NCI-H748 treated with DMSO at 0.1 percent for 48 hours (cell line): ENCODE measurements around the gene ABHD17A.

Source experiments
- DNase-seq: peaks from one replicate; lab custom pipeline; 2025; lab: John Stamatoyannopoulos, UW

The ABHD17A gene

DNA sequence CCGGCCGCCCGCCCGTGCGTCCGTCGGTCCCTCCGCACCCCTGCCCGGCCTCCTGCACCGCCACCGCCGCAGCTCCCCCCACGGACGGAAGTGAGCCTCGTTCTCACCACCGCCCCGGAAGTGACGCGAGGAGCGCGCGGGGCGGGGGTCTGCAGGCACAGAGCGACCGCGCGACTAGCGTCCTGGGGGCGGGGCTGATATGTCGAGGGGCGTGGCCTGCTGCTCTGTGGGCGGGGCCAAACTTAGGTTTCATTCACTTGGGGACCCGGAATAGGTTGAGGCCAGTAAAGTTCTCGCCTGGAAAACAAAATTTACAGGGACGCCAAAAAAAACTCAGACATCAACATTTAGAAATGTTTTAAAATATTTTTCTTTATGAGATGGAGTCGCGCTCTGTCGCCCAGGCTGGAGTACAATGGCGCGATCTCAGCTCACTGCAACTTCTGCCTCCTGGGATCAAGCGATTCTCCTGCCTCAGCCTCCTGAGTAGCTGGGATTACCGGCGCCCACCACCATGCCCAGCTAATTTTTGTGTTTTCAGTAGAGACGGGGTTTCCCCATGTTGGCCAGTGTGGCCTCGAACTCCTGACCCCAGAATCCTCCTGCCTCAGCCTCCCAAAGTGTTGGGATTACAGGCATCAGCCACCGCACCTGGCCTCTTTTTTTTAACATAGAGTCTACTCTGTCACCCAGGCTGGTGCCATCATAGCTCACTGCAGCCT is at the start of gene ABHD17A:
Gene ABHD17A (minus strand): TSS at position 99 of the 722 bp plus-strand sequence. CDS start 3,930 bp downstream, outside the sequence.
- peak; percentile 38 for DNase-seq

DNA sequence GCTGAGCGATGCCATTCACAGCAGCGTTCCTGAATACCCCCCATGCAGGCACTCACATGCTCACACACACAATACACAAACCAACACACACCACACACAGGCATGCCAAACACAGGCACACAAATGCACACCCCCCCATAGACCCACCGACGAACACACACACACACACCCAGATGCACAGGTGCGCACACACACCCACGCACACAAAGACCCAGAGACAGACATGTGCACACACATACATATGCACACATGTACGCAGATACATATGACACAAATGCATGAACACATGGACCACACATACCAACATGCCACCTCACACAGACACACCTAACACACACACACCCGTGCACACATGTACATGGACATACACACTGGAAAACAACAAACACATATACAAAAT is 48.6 kb upstream of the ABHD17A start:
- DNase-seq: no peak

DNA sequence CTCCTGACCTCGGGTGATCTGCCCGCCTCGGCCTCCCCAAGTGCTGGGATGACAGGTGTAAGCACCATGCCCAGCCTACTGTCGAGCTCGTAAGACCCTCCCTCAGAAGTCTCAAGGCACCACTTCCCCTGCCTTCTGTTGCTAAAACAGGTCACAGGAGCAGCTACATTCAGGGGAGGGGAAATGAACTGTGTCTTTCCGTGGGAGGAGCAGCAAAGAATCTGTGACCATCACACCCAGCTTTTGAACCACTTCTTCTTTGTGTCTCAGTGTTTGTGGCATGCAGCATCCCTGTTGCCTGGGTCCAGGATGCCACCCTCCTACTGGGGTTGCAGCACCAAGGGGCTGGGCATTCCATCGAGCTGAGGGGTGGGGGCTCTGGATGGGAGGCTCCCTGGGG is 47.9 kb upstream of the ABHD17A start:
- no peak for DNase-seq

DNA sequence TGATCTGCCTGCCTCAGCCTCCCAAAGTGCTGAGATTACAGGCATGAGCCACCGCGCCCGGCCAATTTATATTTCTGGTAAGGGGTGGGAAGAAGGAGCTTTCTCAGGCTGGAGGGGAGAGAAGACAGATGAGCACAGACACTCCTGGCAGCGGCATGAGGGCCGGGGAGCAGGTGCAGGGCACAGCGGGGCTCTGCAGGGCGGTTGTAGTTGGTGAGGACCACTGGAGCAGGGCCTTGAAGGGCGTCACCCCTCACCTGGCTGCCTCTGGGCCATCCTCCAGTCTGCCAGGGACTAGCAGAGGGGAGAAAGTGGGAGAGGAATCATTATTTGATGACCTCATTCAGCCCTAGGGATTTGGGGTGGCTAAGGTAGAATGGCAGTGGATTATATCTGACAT is 47.1 kb upstream of the ABHD17A start:
- DNase-seq: no peak

DNA sequence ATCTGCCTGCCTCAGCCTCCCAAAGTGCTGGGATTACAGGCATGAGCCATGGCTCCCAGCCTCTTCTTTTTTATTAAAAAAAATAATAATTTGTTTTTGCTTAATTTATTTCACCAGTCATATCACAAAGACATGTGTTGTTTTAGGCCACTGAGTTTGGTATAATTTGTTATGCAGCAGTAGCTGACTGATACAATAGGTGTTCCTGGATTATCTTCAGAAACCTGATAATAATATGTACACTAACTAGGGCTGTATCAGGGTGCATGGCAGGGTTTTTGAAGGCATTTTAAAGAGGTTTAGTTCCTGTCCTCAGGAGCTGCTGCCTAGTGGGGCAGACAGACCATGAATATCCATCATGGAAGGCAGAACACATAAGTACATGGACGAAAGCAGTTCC is 46.1 kb upstream of the ABHD17A start:
- DNase-seq: no peak

DNA sequence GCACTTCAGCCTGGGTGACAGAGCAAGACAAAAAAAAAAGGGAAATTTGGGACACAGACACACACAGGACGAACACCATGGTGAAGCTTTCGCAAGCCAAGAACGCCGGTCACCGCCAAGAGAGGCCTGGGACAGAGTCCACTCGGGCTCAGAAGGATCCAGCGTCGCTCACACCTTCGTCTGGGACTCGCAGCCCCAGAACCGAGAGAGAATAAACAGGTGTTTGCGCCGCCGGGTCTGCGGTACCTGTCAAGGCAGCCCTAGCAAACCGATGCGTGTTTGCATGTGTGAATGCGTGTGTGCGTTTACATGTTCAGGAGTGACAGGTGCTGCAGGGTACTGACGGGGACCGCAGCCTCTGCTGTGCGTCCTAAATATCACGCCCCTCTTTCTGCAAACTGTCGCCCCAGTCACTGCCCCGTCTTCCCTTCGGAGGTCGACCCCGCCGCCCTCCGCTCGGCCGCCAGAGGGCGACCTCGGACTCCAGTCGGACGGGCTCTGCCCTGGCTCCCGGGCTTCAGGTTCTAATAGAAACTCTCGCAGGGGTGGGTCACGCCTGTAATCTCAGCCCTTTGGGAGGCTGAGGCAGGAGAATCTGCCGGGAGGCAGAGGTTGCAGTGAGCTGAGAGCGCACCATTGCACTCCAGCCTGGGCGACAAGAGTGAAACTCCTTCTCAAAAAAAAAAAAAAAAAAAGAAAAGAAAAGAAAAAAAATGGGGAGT is 43.9 kb upstream of the ABHD17A start:
- peak; percentile 0 for DNase-seq

DNA sequence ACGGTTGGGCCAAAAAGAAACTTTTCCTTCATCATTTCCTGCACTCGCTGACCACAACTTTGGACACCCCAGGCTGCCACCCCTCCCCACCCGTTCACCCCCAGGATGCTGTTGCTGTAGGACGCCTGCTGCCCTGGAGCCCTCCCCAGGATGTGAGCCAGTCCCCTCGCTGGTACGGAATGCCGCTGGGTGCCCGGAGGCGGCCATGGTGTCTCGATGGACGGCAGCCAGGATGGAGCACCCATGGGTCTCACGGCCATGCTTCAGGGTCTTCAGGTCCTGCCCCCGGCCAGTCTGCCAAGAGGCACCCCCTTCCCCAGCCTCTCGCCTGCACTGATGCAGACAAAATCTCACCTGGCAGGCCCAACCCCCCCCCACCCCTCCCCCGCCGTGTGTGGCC is 40.2 kb upstream of the ABHD17A start:
- DNase-seq: no peak

DNA sequence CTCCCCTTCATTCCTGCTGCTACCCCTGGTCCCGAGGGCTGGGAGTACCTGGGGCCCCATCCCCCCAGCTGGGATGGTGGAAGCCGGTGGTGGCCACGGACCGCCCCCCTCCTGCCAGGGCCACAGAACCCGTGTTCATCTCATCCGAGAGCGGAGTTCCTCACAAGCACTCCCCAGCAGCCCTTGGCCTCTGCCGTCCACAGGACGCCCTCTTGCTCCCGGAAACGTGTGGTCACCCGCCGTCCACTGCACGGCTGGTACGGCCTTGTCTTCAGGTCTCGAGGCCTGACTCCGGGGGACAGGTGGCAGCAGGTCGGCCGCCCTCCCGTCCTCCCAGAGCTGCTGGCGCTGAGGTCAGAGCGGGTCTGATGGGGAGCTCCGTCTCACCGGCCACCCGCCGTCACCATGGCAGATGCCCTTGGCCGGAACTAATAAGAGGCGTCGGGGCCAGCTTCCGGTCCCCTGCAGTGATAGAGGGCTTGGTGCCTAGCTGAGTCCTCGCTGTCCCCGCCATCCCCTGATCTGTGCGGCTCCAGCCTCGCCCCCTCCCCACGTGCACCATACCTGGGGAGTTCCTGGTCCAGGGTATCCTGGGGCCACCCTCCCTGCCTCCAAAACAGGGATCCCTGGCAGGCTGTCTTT is 39.1 kb upstream of the ABHD17A start:
- DNase-seq: no peak

DNA sequence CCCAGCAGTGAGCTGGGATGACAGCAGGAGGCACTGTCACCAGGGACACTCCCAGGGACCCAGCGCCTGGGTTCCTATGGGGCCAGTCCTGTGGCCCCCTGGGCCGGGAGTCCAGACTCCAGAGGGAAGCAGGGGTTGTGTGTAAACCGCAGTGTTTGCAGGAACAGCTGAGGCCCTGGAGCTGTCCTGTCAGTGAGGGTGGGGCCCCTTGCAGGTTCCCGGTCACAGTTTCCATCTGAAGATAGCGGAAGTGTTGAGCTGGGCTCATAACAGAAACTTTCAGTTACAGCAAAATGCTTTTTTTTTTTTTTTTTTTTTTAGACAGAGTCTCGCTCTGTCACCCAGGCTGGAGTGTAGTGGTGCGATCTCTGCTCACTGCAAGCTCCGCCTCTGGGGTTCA is 38.0 kb upstream of the ABHD17A start:
- DNase-seq: no peak

DNA sequence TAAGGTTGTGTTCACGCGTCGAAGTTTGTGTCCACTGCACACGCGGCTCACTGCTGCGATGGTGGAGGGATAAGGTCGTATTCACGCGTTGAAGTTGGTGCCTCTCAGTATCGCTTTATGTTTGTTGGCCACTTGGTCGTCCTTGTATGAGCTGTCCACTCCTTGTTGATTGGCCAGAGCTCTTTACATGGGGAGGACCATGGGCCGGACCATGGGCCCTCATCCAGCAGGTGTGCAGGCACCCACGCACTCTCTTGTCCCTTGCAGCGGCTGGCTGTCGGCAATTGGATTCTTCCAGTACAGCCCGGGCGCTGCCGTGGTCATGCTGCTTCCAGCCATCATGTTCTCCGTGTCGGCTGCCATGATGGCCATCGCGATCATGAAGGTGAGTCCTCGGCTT is 37.5 kb upstream of the ABHD17A start:
- DNase-seq: no peak

DNA sequence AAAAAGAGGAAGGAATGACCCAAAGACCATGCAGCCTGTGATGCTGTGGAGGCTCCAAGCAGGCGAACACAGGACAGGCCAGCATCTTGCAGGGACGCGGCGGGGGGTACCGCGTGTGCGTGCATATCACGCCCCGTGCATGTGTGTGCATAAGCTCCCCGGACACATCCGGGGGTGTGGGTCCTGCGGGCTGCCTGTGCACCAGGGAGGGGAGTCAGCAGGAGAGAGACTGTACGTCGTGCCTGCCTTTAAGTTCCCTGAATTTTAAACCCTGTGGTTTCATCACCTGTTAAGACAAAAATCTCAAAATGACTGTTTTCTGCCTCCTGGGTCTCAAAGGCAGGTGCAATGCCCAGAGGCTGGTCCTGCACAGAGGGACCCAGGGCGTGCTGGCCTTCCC is 36.5 kb upstream of the ABHD17A start:
- no peak for DNase-seq

DNA sequence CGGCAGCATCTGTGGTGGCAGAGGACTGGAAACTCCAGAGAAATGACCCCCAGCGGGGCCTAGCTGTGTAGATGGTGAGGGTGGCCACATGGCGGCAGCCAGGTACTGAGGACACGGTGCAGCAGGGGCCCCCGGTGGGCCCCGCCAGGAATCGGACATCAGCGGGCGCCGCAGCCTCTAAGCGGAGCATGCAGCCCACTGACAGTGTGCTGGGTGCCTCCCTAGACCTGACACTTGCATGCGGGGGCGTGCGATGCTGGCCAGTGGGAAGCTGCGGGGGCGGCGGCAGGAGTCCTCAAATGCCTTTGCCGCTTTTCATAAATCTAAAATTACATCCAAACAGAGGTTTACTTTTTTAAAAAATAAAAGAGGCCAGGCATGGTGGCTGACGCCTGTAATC is 36.0 kb upstream of the ABHD17A start:
- no peak for DNase-seq

DNA sequence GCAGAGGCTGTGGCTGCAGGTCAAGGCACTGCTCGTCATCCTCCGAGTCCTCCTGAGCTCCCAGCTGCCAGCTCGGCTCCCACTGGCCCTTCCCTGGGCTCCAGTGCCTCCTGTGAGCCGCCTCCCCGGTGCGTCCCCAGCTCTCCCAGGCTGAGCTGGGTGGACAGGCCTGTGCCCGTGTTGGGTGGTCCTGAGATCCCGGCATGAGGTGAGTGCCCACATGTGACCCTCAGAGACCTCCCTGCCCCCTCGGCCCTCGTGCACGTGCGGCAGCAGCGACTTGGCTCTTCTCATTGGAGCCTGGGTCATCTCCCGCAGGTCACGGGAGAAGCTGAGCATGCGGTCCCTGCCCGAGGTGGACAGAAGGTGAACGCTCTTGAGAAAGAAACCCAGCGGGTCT is 35.3 kb upstream of the ABHD17A start:
- DNase-seq: no peak

DNA sequence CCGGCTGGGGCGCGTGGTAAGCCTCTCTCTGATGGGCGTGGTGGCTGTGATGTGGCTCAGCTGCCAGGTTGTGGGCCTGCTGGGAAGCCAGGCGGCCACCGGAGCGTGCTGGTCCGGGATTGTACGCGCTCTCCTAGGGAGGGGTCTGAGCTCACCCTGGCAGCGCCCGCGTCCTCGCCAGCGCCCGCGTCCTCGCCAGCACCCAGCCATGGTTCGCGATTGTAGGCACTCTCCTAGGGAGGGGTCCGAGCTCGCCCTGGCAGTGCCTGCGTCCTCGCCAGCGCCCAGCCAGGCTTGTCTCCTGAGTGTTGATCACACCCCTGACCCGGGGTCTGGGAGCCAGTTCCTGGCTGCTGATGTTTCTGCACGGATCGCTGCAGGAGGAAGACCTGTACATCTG is 33.7 kb upstream of the ABHD17A start:
- DNase-seq: no peak

DNA sequence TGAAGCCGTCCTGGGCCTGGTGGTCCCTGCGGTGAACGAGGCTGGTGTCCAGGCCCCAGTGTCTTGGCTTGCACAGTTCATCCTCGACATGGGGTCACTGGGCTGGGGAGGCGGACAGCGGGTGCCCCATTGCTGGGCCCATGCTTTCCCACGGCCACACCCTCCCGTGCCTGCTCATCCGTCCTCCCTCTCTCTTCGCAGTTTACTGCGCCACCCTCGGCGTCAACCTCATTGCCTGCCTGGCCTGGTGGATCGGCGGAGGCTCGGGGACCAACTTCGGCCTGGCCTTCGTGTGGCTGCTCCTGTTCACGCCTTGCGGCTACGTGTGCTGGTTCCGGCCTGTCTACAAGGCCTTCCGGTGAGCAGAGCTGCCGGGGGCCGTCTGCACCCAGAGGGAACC is 32.6 kb upstream of the ABHD17A start:
- no peak for DNase-seq

DNA sequence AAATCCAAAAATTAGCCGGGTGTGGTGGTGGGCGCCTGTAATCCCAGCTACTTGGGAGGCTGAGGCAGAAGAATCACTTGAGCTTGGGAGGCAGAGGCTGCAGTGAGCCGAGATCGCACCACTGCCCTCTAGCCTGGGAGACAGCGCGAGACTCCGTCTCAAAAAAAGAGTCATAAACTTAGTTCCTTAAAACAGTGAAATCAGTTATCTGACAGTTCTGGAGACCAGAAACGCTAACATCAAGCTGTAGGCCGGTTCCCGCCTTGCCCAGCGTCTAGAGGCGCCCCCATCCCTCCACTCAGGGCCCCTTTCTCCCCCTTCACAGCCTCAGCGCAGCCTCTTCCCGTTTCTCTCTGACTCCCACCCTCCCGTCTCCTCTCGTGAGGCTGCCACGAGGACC is 31.9 kb upstream of the ABHD17A start:
- no peak for DNase-seq

DNA sequence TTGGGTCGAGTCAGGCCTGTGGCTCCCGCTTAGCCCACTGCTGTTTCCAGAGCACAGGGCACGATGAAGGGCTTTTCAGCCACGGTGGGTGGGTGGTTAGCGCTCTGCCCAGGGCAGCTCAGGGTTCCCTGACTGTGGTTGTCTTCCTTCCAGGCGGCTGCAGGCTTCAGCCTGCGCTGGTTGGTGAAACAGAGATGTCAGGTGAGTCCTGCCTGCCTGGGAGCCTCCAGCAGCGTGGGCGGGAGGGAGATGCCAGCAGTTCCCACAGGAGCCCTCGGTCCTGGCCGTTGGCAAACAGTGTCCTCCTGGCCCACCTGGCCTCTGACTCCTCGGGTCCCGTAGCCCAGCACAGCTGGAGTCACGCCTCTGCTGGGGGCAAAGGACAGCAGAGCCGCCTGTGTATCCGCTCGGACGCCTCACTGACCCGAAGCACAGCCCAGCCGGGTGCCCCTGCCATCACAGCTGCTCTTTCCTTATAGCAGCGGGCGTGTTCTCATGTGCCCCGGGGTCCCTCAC is 29.6 kb upstream of the ABHD17A start:
- no peak for DNase-seq

DNA sequence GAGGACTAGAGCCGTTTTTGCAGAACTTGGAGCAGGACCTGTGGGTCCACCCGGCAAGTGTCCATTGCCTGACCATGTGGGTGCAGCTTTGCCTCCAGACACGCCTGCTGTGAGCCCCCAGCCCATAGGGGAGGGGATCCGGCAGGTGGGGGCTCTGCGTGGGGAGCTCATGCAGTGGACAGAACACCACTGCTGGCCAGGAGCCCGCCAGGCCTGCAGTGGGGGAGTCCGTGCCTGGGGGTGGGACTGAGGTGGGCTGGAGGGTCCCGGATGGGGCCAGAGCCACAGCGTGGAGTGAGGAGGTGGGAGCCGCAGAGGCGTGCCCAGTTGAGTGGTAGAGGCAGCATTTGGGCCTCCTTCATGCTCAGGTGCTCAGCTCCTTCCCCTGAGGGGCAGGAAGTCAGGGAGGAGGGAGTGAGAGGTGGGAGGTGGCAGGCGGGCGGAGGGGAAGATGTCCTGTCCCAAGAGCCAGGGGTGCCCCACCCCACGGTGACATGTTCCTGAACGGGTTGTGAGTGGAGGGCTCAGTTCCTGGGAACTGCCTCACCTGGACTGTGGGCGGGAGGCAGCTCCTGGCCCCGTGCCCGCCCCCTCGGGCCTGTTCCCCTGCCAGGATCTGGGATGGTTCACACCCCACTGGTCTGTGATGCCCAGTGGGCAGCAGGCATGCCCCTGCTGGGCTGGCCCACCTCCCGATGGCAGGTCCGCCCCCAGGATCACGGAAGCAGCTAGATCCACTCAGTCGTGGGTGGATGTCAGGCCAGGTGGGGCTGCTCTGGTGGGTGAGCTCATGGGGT is 28.7 kb upstream of the ABHD17A start:
- DNase-seq: no peak

DNA sequence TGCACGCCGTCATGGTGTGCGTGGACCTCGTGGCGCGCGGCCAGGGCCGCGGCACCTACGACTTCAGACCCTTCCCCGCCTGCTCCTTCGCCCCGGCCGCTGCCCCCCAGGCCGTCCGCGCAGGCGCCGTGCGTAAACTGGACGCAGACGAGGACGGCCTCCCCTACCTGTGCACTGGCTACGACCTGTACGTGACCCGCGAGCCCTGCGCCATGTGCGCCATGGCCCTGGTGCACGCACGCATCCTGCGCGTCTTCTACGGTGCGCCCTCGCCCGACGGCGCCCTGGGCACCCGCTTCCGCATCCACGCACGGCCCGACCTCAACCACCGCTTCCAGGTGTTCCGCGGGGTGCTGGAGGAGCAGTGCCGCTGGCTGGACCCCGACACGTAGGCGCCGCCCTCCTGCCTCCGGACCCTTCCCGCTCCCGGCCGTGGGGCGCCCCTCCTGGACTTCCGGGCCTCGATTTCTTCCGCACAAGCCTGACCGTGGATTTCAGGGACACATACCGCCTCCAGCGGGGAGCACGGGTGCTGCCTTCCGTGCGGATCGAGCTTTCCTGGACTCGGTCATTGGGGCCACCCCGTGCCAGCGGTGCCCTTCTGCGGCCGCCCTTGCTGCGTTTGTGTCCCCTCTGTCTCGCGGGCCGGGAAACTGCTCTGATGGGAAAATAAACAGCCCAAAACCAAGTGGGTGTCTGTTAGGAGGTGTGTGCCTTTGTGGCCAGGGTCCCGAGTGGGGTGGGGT is 27.6 kb upstream of the ABHD17A start:
- no peak for DNase-seq

DNA sequence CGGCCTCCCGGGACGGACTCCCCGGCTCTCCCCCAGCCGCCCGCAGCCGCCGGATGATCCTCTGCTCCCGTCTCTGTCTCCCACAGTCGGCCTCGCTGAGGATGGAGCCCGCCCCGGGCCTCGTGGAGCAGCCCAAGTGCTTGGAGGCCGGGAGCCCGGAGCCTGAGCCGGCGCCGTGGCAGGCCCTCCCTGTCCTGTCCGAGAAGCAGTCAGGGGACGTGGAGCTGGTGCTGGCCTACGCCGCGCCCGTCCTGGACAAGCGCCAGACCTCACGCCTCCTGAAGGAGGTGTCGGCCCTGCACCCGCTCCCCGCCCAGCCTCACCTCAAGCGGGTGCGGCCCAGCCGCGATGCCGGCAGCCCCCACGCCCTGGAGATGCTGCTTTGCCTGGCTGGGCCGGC is 26.7 kb upstream of the ABHD17A start:
- DNase-seq: no peak

DNA sequence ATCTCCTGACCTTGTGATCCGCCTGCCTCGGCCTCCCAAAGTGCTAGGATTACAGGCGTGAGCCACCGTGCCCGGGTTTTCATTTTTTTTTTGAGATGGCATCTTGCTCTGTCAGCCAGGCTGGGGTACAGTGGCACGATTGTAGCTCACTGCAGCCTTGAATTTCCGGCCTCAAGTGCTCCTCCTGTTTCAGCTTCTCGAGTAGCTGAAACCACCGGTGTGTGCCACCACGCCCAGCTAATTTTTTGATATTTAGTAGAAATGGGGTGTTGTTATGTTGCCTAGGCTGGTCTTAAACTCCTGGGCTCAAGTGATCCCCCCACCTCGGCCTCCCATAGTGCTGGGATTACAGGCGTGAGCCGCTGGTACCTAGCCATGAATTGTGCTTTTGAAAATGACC is 25.8 kb upstream of the ABHD17A start:
- no peak for DNase-seq

DNA sequence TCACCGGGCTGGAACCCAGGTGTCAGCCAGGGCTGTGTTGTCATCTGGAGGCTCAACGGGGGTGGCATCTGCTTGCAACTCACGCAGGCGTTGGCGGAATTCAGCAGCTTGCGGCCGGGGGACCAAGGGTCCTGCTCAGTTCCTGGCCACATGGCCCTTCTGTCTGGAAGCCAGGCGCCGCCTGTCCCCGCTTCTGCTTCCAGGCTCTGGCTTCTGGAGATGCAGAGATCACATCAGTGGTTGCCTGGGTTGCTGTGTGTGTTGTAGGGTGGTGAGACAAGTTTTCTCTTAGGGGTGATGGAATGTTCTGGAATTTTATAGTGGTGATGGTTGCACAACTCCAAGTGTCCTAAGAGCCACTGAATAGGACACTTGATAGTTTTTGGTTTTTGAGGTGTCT is 24.9 kb upstream of the ABHD17A start:
- DNase-seq: no peak
